Left lobe of liver (tissue), 2 donors: ENCODE data around the gene SRPK3. TPM values are rescaled to one million over a fixed set of nuclear protein-coding genes. Genes with fewer than 3 reads are reported as not detected.
"Not testable (repeated sequence)": the region's sequence is repeated elsewhere in the genome, so short reads cannot be mapped to it uniquely, and the experiment has no call there.

Experiments used
- ATAC-seq: fragments of 200-7000 bp; cut with Tn5 transposase; one replicate; pipeline ENCODE4 v1.9.1; 2020; ENCODE audit warnings: mild to moderate bottlenecking, moderate library complexity
- DNase-seq: peaks from one replicate; pipeline ENCODE4 v3.0.0-alpha.2; 2020; ENCODE audit warnings: low spot score
- total RNA-seq: library from RNA; stranded (reverse); gene quantifications from one replicate; pipeline ENCODE4 v1.2.1, GENCODE V29; 2021
- donor health status: DM: no; HTN: no; CAD: no; lungs with moderate emphysema.
- donor health status: DM: no; HTN: yes; CAD: no.

SRPK3 gene
- total RNA-seq = not detected

GRCh38 chrX:153780678-153781427, at the start of gene SRPK3:
Gene SRPK3 (plus strand): TSS chrX:153781041. CDS start chrX:153781087, 46 bp downstream.
- peak; percentile 3 for ATAC-seq
- DNase-seq = no peak

- no peak for ATAC-seq
- DNase-seq = no peak
Observed at GRCh38 chrX:153731117-153731844, 49.6 kb upstream of the SRPK3 start.

GRCh38 chrX:153731845-153732215, 49.0 kb upstream of the SRPK3 start:
- ATAC-seq = no peak

GRCh38 chrX:153732401-153732800, 48.4 kb upstream of the SRPK3 start:
- no peak for DNase-seq
- ATAC-seq = no peak

More at GRCh38 chrX:153731845-153732215, 49.0 kb upstream of the SRPK3 start:
- no peak for DNase-seq

DNA sequence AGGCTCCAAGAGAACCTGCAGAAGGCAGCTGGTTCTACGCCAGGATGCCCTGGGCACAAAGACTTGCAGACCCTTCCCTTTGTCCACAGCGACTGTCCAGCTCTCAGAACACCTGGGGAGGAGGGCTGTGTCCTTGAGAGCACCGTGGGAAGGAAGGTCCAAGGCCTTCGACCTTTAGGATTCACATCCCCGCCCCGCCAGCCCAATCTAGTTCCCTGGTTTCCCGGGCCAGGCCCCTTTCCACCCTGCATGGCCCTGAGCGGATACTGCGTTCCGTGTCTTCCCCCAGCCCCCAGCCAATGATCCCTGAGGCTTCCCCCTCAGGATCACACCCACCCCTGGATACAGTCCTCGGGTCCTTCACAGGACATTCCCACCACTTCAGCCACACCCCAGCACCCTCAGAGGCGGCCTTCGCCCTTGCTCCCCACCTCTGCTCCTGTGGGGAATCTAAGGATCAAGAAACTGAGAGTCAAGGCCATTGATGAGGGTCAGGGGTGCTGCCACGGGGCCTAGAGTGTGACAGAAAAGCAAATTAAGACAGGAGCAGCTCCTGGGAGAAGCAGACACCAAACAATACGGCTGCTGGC, 47.1 kb upstream of the SRPK3 start:
- ATAC-seq (no peak), DNase-seq (no peak)

- ATAC-seq (no peak), DNase-seq (no peak)
Observed at GRCh38 chrX:153734871-153735270, 46.0 kb upstream of the SRPK3 start.

- ATAC-seq (no peak), DNase-seq (no peak)
Observed at GRCh38 chrX:153735274-153735673, 45.6 kb upstream of the SRPK3 start.

GRCh38 chrX:153736071-153736820, 44.6 kb upstream of the SRPK3 start:
- no peak for DNase-seq
- no peak for ATAC-seq

- no peak for DNase-seq
- no peak for ATAC-seq
Observed at GRCh38 chrX:153736871-153737441, 43.9 kb upstream of the SRPK3 start.

- DNase-seq (no peak), ATAC-seq (no peak)
Observed at GRCh38 chrX:153738056-153738605, 42.7 kb upstream of the SRPK3 start.

GRCh38 chrX:153739754-153740486, 40.9 kb upstream of the SRPK3 start:
- DNase-seq = no peak
- no peak for ATAC-seq

DNA sequence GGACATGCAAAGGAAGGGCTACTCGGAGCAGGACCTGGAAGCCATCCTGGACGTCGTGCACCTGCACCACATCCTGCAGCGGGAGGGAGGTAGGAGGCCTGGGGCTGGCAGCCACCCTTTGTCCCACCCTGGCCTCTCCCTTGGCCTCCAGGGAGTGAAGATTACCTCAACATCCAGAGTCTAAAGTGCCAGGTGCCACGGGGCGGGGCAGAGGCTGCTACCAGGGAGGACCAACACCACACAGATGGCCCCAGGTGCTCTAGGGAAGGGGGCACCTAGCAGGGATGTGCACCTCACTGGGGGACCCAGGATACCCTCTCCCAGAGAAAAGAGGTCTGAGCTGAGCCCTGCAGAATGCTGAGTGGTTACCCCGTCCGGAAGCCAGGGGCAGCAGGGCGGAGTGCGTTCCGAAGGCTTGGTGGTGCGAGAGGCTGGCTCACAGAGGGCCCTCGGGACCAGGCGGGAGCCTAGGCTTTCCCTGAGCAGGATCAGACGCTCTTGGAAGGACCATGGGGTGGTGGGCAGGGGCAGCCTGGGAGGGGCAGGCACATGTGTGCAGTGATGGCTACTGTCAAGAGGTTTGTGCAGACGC, 40.1 kb upstream of the SRPK3 start:
- ATAC-seq = no peak
- no peak for DNase-seq

- no peak for ATAC-seq
Observed at GRCh38 chrX:153741446-153741845, 39.4 kb upstream of the SRPK3 start.

GRCh38 chrX:153742111-153742510, 38.7 kb upstream of the SRPK3 start:
- DNase-seq, ATAC-seq: not testable (repeated sequence)

More at GRCh38 chrX:153741446-153741845, 39.4 kb upstream of the SRPK3 start:
- no peak for DNase-seq

GRCh38 chrX:153742796-153743467, 37.9 kb upstream of the SRPK3 start:
- DNase-seq, ATAC-seq: not testable (repeated sequence)

DNA sequence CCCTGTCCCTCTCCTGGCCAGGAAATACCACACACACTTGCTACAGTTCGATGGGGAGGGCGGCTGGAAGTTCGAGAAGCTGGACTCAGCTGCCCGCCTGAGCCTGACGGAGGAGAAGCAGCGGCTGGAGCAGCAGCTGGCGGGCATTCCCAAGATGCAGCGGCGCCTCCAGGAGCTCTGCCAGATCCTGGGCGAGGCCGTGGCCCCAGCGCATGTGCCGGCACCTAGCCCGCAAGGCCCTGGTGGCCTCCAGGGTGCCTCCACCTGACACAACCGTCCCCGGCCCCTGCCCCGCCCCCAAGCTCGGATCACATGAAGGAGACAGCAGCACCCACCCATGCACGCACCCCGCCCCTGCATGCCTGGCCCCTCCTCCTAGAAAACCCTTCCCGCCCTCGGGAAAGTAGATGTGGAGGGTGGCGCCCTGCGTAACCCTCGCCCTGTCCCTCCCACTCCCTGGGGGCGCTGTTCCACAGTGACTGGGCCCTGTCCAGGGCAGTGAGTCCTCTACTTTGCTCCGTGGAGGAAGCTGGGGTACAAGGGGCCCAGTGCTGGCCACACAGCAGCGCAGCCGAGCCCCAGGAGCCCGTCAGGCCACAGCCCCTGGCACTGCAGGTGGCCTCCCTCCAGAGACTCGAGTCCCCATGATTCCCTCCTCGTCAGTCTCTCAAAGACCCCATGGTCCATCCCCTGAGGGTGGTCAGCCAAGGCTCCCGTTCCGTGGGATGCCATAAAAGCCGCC, 37.2 kb upstream of the SRPK3 start:
- DNase-seq = not testable (repeated sequence)

DNA sequence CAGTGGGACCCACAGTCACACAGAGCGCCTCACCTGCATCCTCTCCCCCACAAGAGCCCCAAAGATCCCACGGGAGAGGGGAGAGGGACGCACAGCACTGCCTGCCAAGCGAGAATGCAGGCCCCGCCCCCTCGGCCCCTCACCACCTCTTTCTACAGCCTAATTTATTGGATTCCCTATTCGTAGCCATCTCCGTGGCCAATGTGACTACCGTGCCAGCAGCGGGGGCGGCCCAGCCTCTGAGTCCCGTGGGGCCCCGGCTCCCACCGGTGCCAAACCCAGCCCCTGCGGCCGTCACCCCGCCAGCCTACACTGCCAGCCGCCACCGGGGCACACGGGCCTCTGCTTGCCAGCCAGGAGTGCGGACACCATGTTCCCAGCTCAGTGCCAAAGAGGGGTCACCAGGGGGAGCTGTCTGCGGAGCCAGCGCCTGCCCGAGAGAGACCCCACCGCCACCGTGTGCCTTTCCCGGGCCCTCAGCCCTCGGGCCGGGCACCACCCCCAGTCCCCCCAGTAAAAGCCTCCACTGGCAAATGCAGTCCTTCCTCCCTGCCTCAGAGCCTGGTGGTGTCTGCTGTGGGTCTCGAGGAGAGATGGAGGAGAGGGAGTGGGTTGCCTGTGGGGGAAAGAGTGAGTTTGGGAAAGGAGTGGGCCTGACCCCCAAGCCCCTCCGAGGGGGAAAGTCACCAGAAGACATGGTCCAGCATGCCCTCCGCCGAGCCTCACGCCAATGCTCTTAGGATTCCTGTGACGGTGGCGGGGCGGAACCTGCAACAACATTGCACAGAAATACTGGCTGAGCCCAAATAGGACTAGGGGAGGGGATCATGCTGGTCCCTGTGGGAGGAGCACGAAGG, 36.4 kb upstream of the SRPK3 start:
- DNase-seq (no peak), ATAC-seq (no peak)

More for the DNA sequence above, 37.2 kb upstream of the SRPK3 start:
- not testable (repeated sequence) for ATAC-seq
